SW 1271 (cell line): ENCODE results near the gene FAM13B.
"Not testable (repeated sequence)": the region's sequence is repeated elsewhere in the genome, so short reads cannot be mapped to it uniquely, and the experiment has no call there.

Experiments
- DNase-seq, 2 experiments: peaks; one replicate each; lab custom pipeline; 2025; lab: John Stamatoyannopoulos, UW

Gene FAM13B

GRCh38 chr5:137960819-137961218, 72.1 kb downstream of the FAM13B start:
- DNase-seq, result no peak

GRCh38 chr5:137960141-137960540, 72.7 kb downstream of the FAM13B start:
- no peak for DNase-seq

GRCh38 chr5:137959488-137959887, 73.4 kb downstream of the FAM13B start:
- no peak for DNase-seq

GRCh38 chr5:137957948-137958347, 74.9 kb downstream of the FAM13B start:
- no peak for DNase-seq

- peak in 1 of 2 experiments; percentile 61 for DNase-seq
Measured at GRCh38 chr5:137954131-137954879, 78.6 kb downstream of the FAM13B start.

- DNase-seq, result no peak
Measured at GRCh38 chr5:137945825-137946224, 87.1 kb downstream of the FAM13B start.

- DNase-seq, result not testable (repeated sequence)
Measured at GRCh38 chr5:137944280-137944679, 88.6 kb downstream of the FAM13B start.

- DNase-seq, result no peak
Measured at GRCh38 chr5:137939331-137939730, 93.5 kb downstream of the FAM13B start.

- DNase-seq, result no peak
Measured at GRCh38 chr5:137938751-137939143, 94.1 kb downstream of the FAM13B start.

- DNase-seq, result no peak
Measured at GRCh38 chr5:137937994-137938750, 94.7 kb downstream of the FAM13B start.

- DNase-seq, result no peak
Measured at GRCh38 chr5:137935694-137936093, 97.2 kb downstream of the FAM13B start.

- DNase-seq, result no peak
Measured at GRCh38 chr5:137935190-137935589, 97.7 kb downstream of the FAM13B start.

GRCh38 chr5:137933491-137933911, 99.4 kb downstream of the FAM13B start:
- no peak for DNase-seq

- no peak for DNase-seq
Measured at GRCh38 chr5:137932800-137933199, 100.1 kb downstream of the FAM13B start.

- no peak for DNase-seq
Measured at GRCh38 chr5:137923856-137924255, 109.0 kb downstream of the FAM13B start.

GRCh38 chr5:137921931-137922330, 110.9 kb downstream of the FAM13B start:
- no peak for DNase-seq

- no peak for DNase-seq
Measured at GRCh38 chr5:137916923-137917322, 116.0 kb downstream of the FAM13B start.

- DNase-seq, result no peak
Measured at GRCh38 chr5:137914758-137915157, 118.1 kb downstream of the FAM13B start.

GRCh38 chr5:137902408-137903133, 130.3 kb downstream of the FAM13B start:
- DNase-seq, result no peak

- DNase-seq, result no peak
Measured at GRCh38 chr5:137901011-137901817, 131.7 kb downstream of the FAM13B start.

- no peak for DNase-seq
Measured at GRCh38 chr5:137899493-137899892, 133.4 kb downstream of the FAM13B start.

GRCh38 chr5:137896560-137896959, 136.3 kb downstream of the FAM13B start:
- DNase-seq, result no peak
